IMR-90 (cell line): ENCODE measurements around the gene SHLD1. TPM values are rescaled to one million over a fixed set of nuclear protein-coding genes. Genes with fewer than 3 reads are reported as not detected.

ENCODE experiments used
- ATAC-seq: fragments of 200-7000 bp; cut with Tn5 transposase; 2 replicates; pipeline ENCODE4 v1.9.1; 2020; ENCODE audit warnings: low read depth, mild to moderate bottlenecking, moderate library complexity
- BruUV-seq: library from RNA; stranded (reverse); fragments of 400-500 nt; replicated peaks from 2 replicates; lab custom pipeline; 2021; lab: Mats Ljungman, UMichigan
- CTCF ChIA-PET: fragments of 300-600 bp; formaldehyde crosslinking; extraction: SDS; loops from one replicate; lab custom pipeline; 2021; ENCODE audit warnings: antibody characterized with exemption; lab: Yijun Ruan, JAX
- POLR2A ChIA-PET: fragments of 300-600 bp; sonication (Branson Sonifier 250); formaldehyde crosslinking; loops from one replicate; lab custom pipeline; 2022; ENCODE audit warnings: antibody characterized with exemption; ENCODE audit not compliant: unreplicated experiment; lab: Charles Lee
- DNase-seq: peaks from one replicate; pipeline ENCODE4 v3.0.0; 2013
- H2AFZ ChIP-seq: replicated peaks from 2 replicates; pipeline ENCODE3; 2013; ENCODE audit warnings: low read length, mild to moderate bottlenecking; ENCODE audit not compliant: poor library complexity
- H2AK5ac ChIP-seq: 2 replicates; pipeline ENCODE4 v1.6.1; 2013; ENCODE audit warnings: low read depth, low read length, inconsistent platforms
- H2AK9ac ChIP-seq: replicated peaks from 2 replicates; pipeline ENCODE3; 2013; ENCODE audit warnings: mild to moderate bottlenecking, low read depth, low read length, moderate library complexity; ENCODE audit not compliant: poor library complexity
- H2BK120ac ChIP-seq: 2 replicates; pipeline ENCODE4 v1.6.1; 2013; ENCODE audit warnings: low read depth, low read length, inconsistent platforms
- H2BK15ac ChIP-seq: 3 replicates; pipeline ENCODE4 v1.6.1; 2013; ENCODE audit warnings: low read depth, low read length, inconsistent platforms
- H2BK20ac ChIP-seq: 2 replicates; pipeline ENCODE4 v1.6.1; 2013; ENCODE audit warnings: low read depth, mild to moderate bottlenecking, inconsistent platforms, low read length, moderate library complexity
- H2BK5ac ChIP-seq: 2 replicates; pipeline ENCODE4 v1.6.1; 2013; ENCODE audit warnings: mild to moderate bottlenecking, low read depth, low read length, inconsistent platforms; ENCODE audit not compliant: poor library complexity, severe bottlenecking
- H3K14ac ChIP-seq: replicated peaks from 2 replicates; pipeline ENCODE4 v1.6.1; 2013; ENCODE audit warnings: low read depth, low read length, inconsistent platforms
- H3K18ac ChIP-seq: 2 replicates; pipeline ENCODE4 v1.6.1; 2013; ENCODE audit warnings: low read depth, low read length, control low read depth
- H3K23ac ChIP-seq: 2 replicates; pipeline ENCODE4 v1.6.1; 2013; ENCODE audit warnings: low read depth, low read length, inconsistent platforms
- H3K27ac ChIP-seq: 2 replicates; pipeline ENCODE4 v1.5.1; 2013; ENCODE audit warnings: mild to moderate bottlenecking, control low read depth, low read length; ENCODE audit not compliant: insufficient read depth
- H3K27me3 ChIP-seq: 2 replicates; pipeline ENCODE4 v1.6.1; 2013; ENCODE audit warnings: low read length; ENCODE audit not compliant: control insufficient read depth, insufficient read depth
- H3K36me3 ChIP-seq: 2 replicates; pipeline ENCODE4 v1.6.1; 2013; ENCODE audit warnings: low read length, mixed read lengths; ENCODE audit not compliant: control insufficient read depth, insufficient read depth
- H3K4ac ChIP-seq: 2 replicates; pipeline ENCODE4 v1.6.1; 2013; ENCODE audit warnings: low read depth, low read length, inconsistent platforms
- H3K4me1 ChIP-seq: 2 replicates; pipeline ENCODE4 v1.6.1; 2013; ENCODE audit warnings: low read length, mixed read lengths; ENCODE audit not compliant: control insufficient read depth, insufficient read depth
- H3K4me2 ChIP-seq: 2 replicates; pipeline ENCODE4 v1.6.1; 2013; ENCODE audit warnings: low read depth, mild to moderate bottlenecking, control low read depth, low read length, moderate library complexity
- H3K4me3 ChIP-seq: 2 replicates; pipeline ENCODE4 v1.5.1; 2013; ENCODE audit warnings: low read depth, mild to moderate bottlenecking, control low read depth, low read length, moderate library complexity; ENCODE audit not compliant: insufficient read depth
- H3K56ac ChIP-seq: 2 replicates; pipeline ENCODE4 v1.6.1; 2013; ENCODE audit warnings: low read length, inconsistent platforms; ENCODE audit not compliant: insufficient read depth; ENCODE audit errors: extremely low read depth
- H3K79me1 ChIP-seq, 2 experiments: 2 replicates each; pipeline ENCODE4 v1.6.1; 2013; ENCODE audit warnings: low read length in 2 of 2, inconsistent platforms in 1 of 2, low read depth in 1 of 2
- H3K9ac ChIP-seq: 2 replicates; pipeline ENCODE4 v1.6.1; 2013; ENCODE audit warnings: low read depth, low read length, control low read depth
- H3K9me1 ChIP-seq: 2 replicates; pipeline ENCODE4 v1.6.1; 2013; ENCODE audit warnings: low read length, inconsistent platforms; ENCODE audit not compliant: insufficient read depth
- H3K9me3 ChIP-seq: 2 replicates; pipeline ENCODE4 v1.6.1; 2013; ENCODE audit warnings: low read length; ENCODE audit not compliant: control insufficient read depth, insufficient read depth
- H4K20me1 ChIP-seq: 2 replicates; pipeline ENCODE4 v1.6.1; 2013; ENCODE audit warnings: low read length, inconsistent platforms; ENCODE audit not compliant: insufficient read depth
- H4K5ac ChIP-seq: 2 replicates; pipeline ENCODE4 v1.6.1; 2013; ENCODE audit warnings: mild to moderate bottlenecking, low read depth, low read length, control low read depth
- H4K8ac ChIP-seq, 2 experiments: 2 replicates each; pipeline ENCODE4 v1.6.1; 2013; ENCODE audit warnings: low read depth in 2 of 2, low read length in 2 of 2, control low read depth in 1 of 2, inconsistent platforms in 1 of 2
- H4K91ac ChIP-seq: 2 replicates; pipeline ENCODE4 v1.6.1; 2013; ENCODE audit warnings: low read depth, low read length, inconsistent platforms; ENCODE audit not compliant: insufficient read depth
- BHLHE40 ChIP-seq: fragments of 150-350 bp; IDR thresholded peaks from 2 replicates; pipeline ENCODE4 v1.6.1; 2016; ENCODE audit warnings: mild to moderate bottlenecking, low read depth, low read length
- FOS ChIP-seq: fragments of 150-350 bp; IDR thresholded peaks from 2 replicates; pipeline ENCODE4 v1.6.1; 2016; ENCODE audit warnings: low read depth, low read length
- MAFK ChIP-seq: IDR thresholded peaks from 2 replicates; pipeline ENCODE4 v1.6.1; 2012; ENCODE audit warnings: low read depth, low read length, improper control_type of control experiment
- MAZ ChIP-seq: IDR thresholded peaks from 2 replicates; pipeline ENCODE4 v1.6.1; 2012; ENCODE audit warnings: low read depth, mild to moderate bottlenecking, low read length, improper control_type of control experiment, moderate library complexity, borderline replicate concordance
- NFE2L2 ChIP-seq: fragments of 150-350 bp; IDR thresholded peaks from 2 replicates; pipeline ENCODE4 v1.6.1; 2016; ENCODE audit warnings: low read depth, mild to moderate bottlenecking, low read length
- RAD21 ChIP-seq: IDR thresholded peaks from 2 replicates; pipeline ENCODE4 v1.6.1; 2012; ENCODE audit warnings: low read length, improper control_type of control experiment
- RCOR1 ChIP-seq: IDR thresholded peaks from 2 replicates; pipeline ENCODE4 v1.6.1; 2012; ENCODE audit warnings: mild to moderate bottlenecking, low read length, improper control_type of control experiment; ENCODE audit not compliant: insufficient replicate concordance
- SMC3 ChIP-seq: fragments of 150-350 bp; IDR thresholded peaks from 2 replicates; pipeline ENCODE4 v1.6.1; 2016; ENCODE audit warnings: low read depth, mild to moderate bottlenecking, antibody characterized with exemption, low read length, moderate library complexity
- WGBS, 2 experiments: methylation state at CpG; one replicate each; pipeline versions ENCODE4 v1.1.5 to v1.1.7; 2013; ENCODE audit warnings: missing lambda C conversion rate in 2 of 2; ENCODE audit not compliant: insufficient read length in 1 of 2; ENCODE audit errors: extremely low coverage in 2 of 2; 5-methylcytosine and 5-hydroxymethylcytosine counted together
- dilution Hi-C: fragments of 300-500 bp; cut with HindIII; formaldehyde crosslinking; loops from one replicate; pipeline ENCODE4 v1.14.3; 2018; ENCODE audit warnings: low sequenced_read_pairs; ENCODE audit not compliant: unreplicated experiment
- in situ Hi-C: fragments of 300-500 bp; cut with MboI; formaldehyde crosslinking; loops from 3 replicates; pipeline ENCODE4 v1.14.3; 2019; ENCODE audit warnings: low sequenced_read_pairs, inconsistent platforms, mixed read lengths
- intact Hi-C: fragments of 100-400 bp; cut with micrococcal nuclease; formaldehyde crosslinking; loops from 2 replicates; pipeline ENCODE4 v1.10.0; 2022
- polyA plus RNA-seq, 3 experiments: library from polyadenylated mRNA; depleted of rRNA; stranded (reverse); fragments of >200 nt; gene quantifications; 2 replicates each; pipeline ENCODE4 v1.2.3, GENCODE V29; 2012; ENCODE audit warnings: low replicate concordance in 1 of 3
- total RNA-seq: library from RNA; depleted of rRNA; stranded (reverse); fragments of >200 nt; gene quantifications from 2 replicates; pipeline ENCODE4 v1.2.3, GENCODE V29; 2012
- TF ChIP-seq, protein P1 (sequence below): fragments of 150-350 bp; IDR thresholded peaks from 2 replicates; pipeline ENCODE4 v1.6.1; 2016; ENCODE audit warnings: low read depth, mild to moderate bottlenecking, low read length, moderate library complexity, borderline replicate concordance
- TF ChIP-seq, protein P2 (sequence below): fragments of 150-350 bp; IDR thresholded peaks from 2 replicates; pipeline ENCODE4 v1.6.1; 2017; ENCODE audit warnings: mild to moderate bottlenecking, antibody characterized with exemption, low read length, low read depth
- TF ChIP-seq, protein P3 (sequence below): conservative IDR thresholded peaks from 2 replicates; pipeline ENCODE4 v1.5.1; 2012; ENCODE audit warnings: mild to moderate bottlenecking, low read depth, low read length, improper control_type of control experiment

SHLD1 gene
- total and polyA plus RNA-seq, 2 of the 4 experiments (the other 2 are of a cell fraction), result 2.6 to 3.0 TPM

DNA sequence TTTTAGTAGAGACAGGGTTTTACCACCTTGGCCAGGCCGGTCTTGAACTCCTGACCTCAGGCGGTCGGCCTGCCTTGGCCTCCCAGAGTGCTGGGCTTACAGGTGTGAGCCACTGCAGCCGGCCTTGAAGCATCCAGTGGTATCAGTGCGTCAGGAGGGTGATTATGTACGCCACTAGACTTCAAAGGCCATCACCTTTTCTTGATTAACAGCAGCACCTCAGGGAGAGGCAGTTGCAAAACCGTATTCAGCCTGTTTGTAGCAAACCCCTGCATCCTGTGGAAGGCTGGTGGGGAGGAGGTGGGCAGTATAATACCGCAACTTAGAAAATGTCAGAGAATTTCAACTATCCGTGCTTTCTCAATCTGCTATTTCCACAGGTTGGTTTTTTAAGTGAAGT lies 27.3 kb upstream of the SHLD1 start:
- no peak for ATAC-seq
- H3K9ac ChIP-seq, result no peak overlapping the region
- H3K4me1 ChIP-seq, result peaks cover 9% of the 10 kb centered on the region
- no peak overlapping the region for H4K5ac ChIP-seq
- no peaks in the 10 kb centered on the region for H3K36me3 ChIP-seq
- H2BK120ac ChIP-seq, result no peak overlapping the region
- 0 out of 2 replicates have a peak, but pooled peaks cover 6% of the 10 kb centered on the region for H3K9me1 ChIP-seq
- H3K4me2 ChIP-seq, result no peak overlapping the region
- no peak overlapping the region for H3K27ac ChIP-seq
- intact Hi-C loops, result no loop called here
- no peak overlapping the region; the same call in 1 of the 2 replicates for H4K91ac ChIP-seq
- no peak overlapping the region for H2AK9ac ChIP-seq
- DNase-seq, result no peak
- dilution Hi-C loops, result no loop called here
- H2BK15ac ChIP-seq, result no peak overlapping the region
- in situ Hi-C loops, result no loop called here
- no peak overlapping the region for H2BK20ac ChIP-seq
- H2AFZ ChIP-seq, result no peak overlapping the region
- no peak overlapping the region; the same call in 1 of the 2 replicates for H2AK5ac ChIP-seq
- TF ChIP-seq NFE2L2 (no peak), RCOR1 (no peak), MAFK (no peak), BHLHE40 (no peak), RAD21 (no peak), SMC3 (no peak), FOS (no peak), MAZ (no peak)
- TF ChIP-seq, protein P1, sequence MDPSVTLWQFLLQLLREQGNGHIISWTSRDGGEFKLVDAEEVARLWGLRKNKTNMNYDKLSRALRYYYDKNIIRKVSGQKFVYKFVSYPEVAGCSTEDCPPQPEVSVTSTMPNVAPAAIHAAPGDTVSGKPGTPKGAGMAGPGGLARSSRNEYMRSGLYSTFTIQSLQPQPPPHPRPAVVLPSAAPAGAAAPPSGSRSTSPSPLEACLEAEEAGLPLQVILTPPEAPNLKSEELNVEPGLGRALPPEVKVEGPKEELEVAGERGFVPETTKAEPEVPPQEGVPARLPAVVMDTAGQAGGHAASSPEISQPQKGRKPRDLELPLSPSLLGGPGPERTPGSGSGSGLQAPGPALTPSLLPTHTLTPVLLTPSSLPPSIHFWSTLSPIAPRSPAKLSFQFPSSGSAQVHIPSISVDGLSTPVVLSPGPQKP, result no peak
- TF ChIP-seq, protein P2, sequence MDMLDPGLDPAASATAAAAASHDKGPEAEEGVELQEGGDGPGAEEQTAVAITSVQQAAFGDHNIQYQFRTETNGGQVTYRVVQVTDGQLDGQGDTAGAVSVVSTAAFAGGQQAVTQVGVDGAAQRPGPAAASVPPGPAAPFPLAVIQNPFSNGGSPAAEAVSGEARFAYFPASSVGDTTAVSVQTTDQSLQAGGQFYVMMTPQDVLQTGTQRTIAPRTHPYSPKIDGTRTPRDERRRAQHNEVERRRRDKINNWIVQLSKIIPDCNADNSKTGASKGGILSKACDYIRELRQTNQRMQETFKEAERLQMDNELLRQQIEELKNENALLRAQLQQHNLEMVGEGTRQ, result no peak
- TF ChIP-seq, protein P3, sequence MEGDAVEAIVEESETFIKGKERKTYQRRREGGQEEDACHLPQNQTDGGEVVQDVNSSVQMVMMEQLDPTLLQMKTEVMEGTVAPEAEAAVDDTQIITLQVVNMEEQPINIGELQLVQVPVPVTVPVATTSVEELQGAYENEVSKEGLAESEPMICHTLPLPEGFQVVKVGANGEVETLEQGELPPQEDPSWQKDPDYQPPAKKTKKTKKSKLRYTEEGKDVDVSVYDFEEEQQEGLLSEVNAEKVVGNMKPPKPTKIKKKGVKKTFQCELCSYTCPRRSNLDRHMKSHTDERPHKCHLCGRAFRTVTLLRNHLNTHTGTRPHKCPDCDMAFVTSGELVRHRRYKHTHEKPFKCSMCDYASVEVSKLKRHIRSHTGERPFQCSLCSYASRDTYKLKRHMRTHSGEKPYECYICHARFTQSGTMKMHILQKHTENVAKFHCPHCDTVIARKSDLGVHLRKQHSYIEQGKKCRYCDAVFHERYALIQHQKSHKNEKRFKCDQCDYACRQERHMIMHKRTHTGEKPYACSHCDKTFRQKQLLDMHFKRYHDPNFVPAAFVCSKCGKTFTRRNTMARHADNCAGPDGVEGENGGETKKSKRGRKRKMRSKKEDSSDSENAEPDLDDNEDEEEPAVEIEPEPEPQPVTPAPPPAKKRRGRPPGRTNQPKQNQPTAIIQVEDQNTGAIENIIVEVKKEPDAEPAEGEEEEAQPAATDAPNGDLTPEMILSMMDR, result no peak
- no peak overlapping the region for H3K23ac ChIP-seq
- no peak overlapping the region for H3K4me3 ChIP-seq
- no peaks in the 10 kb centered on the region for H3K27me3 ChIP-seq
- POLR2A ChIA-PET, result no interaction called here
- no peak overlapping the region for H4K8ac ChIP-seq
- CTCF ChIA-PET, result interaction anchor here (0.7 kb wide), 1 partner anchor 111 kb away, joined by 6 read pairs; no protein-coding TSS in a partner anchor
- no peak overlapping the region for H2BK5ac ChIP-seq
- H3K18ac ChIP-seq, result no peak overlapping the region
- H3K9me3 ChIP-seq, result no peaks in the 10 kb centered on the region
- no peak overlapping the region for H3K14ac ChIP-seq
- 80% methylated on average over 4 of the region's 9 CpGs; no CpG with 5 or more reads in 1 of the 2 experiments for WGBS, 2 experiments
- no TSS peak for BruUV-seq
- no peaks in the 10 kb centered on the region for H4K20me1 ChIP-seq
- H3K79me1 ChIP-seq, result no peaks in the 10 kb centered on the region
- H3K4ac ChIP-seq, result no peak overlapping the region
- no peak overlapping the region for H3K56ac ChIP-seq
